RWPE2 (cell line): ENCODE measurements around the gene RNASE7.
"Not testable (repeated sequence)": the region's sequence is repeated elsewhere in the genome, so short reads cannot be mapped to it uniquely, and the experiment has no call there.

ENCODE experiments used
- ATAC-seq: fragments of 200-7000 bp; cut with Tn5 transposase; 3 replicates; pipeline ENCODE4 v1.9.1; 2021; ENCODE audit warnings: low read depth
- DNase-seq: peaks from one replicate; pipeline ENCODE4 v3.0.0-alpha.2; 2020; ENCODE audit warnings: low spot score
- H3K27ac ChIP-seq: fragments of 450-650 bp; 2 replicates; pipeline ENCODE4 v1.5.1; 2017; ENCODE audit warnings: mild to moderate bottlenecking; ENCODE audit not compliant: poor library complexity, severe bottlenecking
- H3K27me3 ChIP-seq: fragments of 250-450 bp; sonication (Bioruptor Pico); 2 replicates; pipeline ENCODE4 v1.5.1; 2021; ENCODE audit warnings: mild to moderate bottlenecking, moderate library complexity; ENCODE audit not compliant: insufficient read depth, poor library complexity, severe bottlenecking
- H3K36me3 ChIP-seq: fragments of 250-450 bp; sonication (Bioruptor Pico); 2 replicates; pipeline ENCODE4 v1.5.1; 2020; ENCODE audit warnings: low read depth, mild to moderate bottlenecking, moderate library complexity
- H3K4me1 ChIP-seq: fragments of 250-450 bp; sonication (Bioruptor Pico); 2 replicates; pipeline ENCODE4 v1.5.1; 2021; ENCODE audit warnings: mild to moderate bottlenecking, moderate library complexity; ENCODE audit not compliant: insufficient read depth, poor library complexity, severe bottlenecking
- H3K4me3 ChIP-seq: fragments of 250-450 bp; sonication (Bioruptor Pico); 2 replicates; pipeline ENCODE4 v1.5.1; 2021; ENCODE audit warnings: mild to moderate bottlenecking, moderate library complexity; ENCODE audit not compliant: severe bottlenecking
- H3K9me3 ChIP-seq: fragments of 250-450 bp; sonication (Bioruptor Pico); 2 replicates; pipeline ENCODE4 v1.5.1; 2021; ENCODE audit warnings: mild to moderate bottlenecking, moderate library complexity; ENCODE audit not compliant: severe bottlenecking
- CTCF ChIP-seq: fragments of 450-650 bp; IDR thresholded peaks from one replicate; pipeline ENCODE4 v1.5.1; 2017; ENCODE audit warnings: mild to moderate bottlenecking, moderate library complexity; ENCODE audit not compliant: poor library complexity, severe bottlenecking

Gene RNASE7

GRCh38 chr14:20998674-20999366 is 43.3 kb upstream of the RNASE7 start, which contains the start of gene SLC39A2:
Gene SLC39A2 (plus strand): TSS chr14:20999293. CDS start chr14:20999447, 154 bp downstream.
- Histone ChIP-seq H3K27ac (peak within 1 kb of the TSS; percentile 11), H3K9me3 (no peaks in the 10 kb centered on the region), H3K4me3 (no peak within 1 kb of the TSS), H3K27me3 (no peaks in the 10 kb centered on the region), H3K36me3 (peaks cover 31% of the 10 kb centered on the region), H3K4me1 (peaks cover 6% of the 10 kb centered on the region)
- DNase-seq (no peak), ATAC-seq (peak; percentile 84)
- no peak for TF ChIP-seq CTCF

GRCh38 chr14:20999591-20999990 is 42.6 kb upstream of the RNASE7 start:
- Histone ChIP-seq H3K36me3 (peaks cover 23% of the 10 kb centered on the region), H3K4me1 (peaks cover 6% of the 10 kb centered on the region), H3K27ac (no peak overlapping the region), H3K9me3 (no peaks in the 10 kb centered on the region), H3K4me3 (no peak overlapping the region), H3K27me3 (no peaks in the 10 kb centered on the region)
- DNase-seq, result no peak
- TF ChIP-seq CTCF, result no peak
- ATAC-seq, result no peak

GRCh38 chr14:21001218-21001617 is 40.9 kb upstream of the RNASE7 start:
- Histone ChIP-seq H3K36me3 (peaks cover 7% of the 10 kb centered on the region), H3K27ac (no peak overlapping the region), H3K4me3 (no peak overlapping the region), H3K4me1 (peaks cover 6% of the 10 kb centered on the region), H3K27me3 (no peaks in the 10 kb centered on the region), H3K9me3 (no peaks in the 10 kb centered on the region)
- DNase-seq (no peak), ATAC-seq (no peak)
- TF ChIP-seq CTCF, result no peak

GRCh38 chr14:21003788-21004346 is 38.3 kb upstream of the RNASE7 start:
- Histone ChIP-seq H3K9me3 (no peaks in the 10 kb centered on the region), H3K27me3 (no peaks in the 10 kb centered on the region), H3K4me1 (peaks cover under 1% of the 10 kb centered on the region), H3K4me3 (no peak overlapping the region), H3K36me3 (no peaks in the 10 kb centered on the region), H3K27ac (no peak overlapping the region)
- DNase-seq (no peak), ATAC-seq (no peak)
- no peak for TF ChIP-seq CTCF

GRCh38 chr14:21009721-21010120 is 32.4 kb upstream of the RNASE7 start:
- H3K4me1 ChIP-seq, ATAC-seq, H3K4me3 ChIP-seq, DNase-seq, H3K27ac ChIP-seq, H3K27me3 ChIP-seq, H3K9me3 ChIP-seq, H3K36me3 ChIP-seq: not testable (repeated sequence)
